Ascending aorta (tissue), 2 donors: ENCODE data around the gene CEP131. TPM values are rescaled to one million over a fixed set of nuclear protein-coding genes. Genes with fewer than 3 reads are reported as not detected.

Experiments
- DNase-seq, 2 donors: peaks; one replicate each; pipeline ENCODE4 v3.0.0-alpha.2; 2019; ENCODE audit warnings: low spot score in 2 of 2
- H3K27ac ChIP-seq, 2 donors: fragments of 200-600 bp; sonication (generic); one replicate each; pipeline ENCODE4 v1.5.1; 2016 to 2017; ENCODE audit warnings: mild to moderate bottlenecking in 1 of 2
- H3K27me3 ChIP-seq: fragments of 200-600 bp; sonication (generic); one replicate; pipeline ENCODE4 v1.5.1; 2017
- H3K36me3 ChIP-seq, 2 donors: fragments of 200-600 bp; sonication (generic); one replicate each; pipeline ENCODE4 v1.5.1; 2016
- H3K4me1 ChIP-seq, 2 donors: fragments of 200-600 bp; sonication (generic); one replicate each; pipeline ENCODE4 v1.5.1; 2016 to 2017; ENCODE audit warnings: mild to moderate bottlenecking in 1 of 2
- H3K4me3 ChIP-seq, 2 donors: fragments of 200-600 bp; sonication (generic); one replicate each; pipeline ENCODE4 v1.5.1; 2016 to 2017; ENCODE audit warnings: mild to moderate bottlenecking in 1 of 2
- H3K9me3 ChIP-seq, 2 donors: fragments of 200-600 bp; sonication (generic); one replicate each; pipeline ENCODE4 v1.5.1; 2016
- intact Hi-C: fragments of 100-400 bp; cut with DNase I; formaldehyde crosslinking; loops from one replicate; pipeline ENCODE4 v1.15.1; 2023
- total RNA-seq: library from RNA; depleted of rRNA; stranded (reverse); fragments of >200 nt; gene quantifications from one replicate; pipeline ENCODE4 v1.1.0, GENCODE V29; 2016
- TF ChIP-seq, protein P1 (sequence below), 3 experiments: fragments of 200-600 bp in 2 of 3; fragments of 450-650 bp in 1 of 3; sonication (generic) in 2 of 3; IDR thresholded peaks; one replicate each; pipeline ENCODE4 v1.5.1; 2016 to 2019; ENCODE audit warnings: antibody characterized with exemption in 3 of 3, mild to moderate bottlenecking in 1 of 3, moderate library complexity in 1 of 3

CEP131 gene
- total RNA-seq, 1 donor from 2014 or later = 6.7 TPM

DNA sequence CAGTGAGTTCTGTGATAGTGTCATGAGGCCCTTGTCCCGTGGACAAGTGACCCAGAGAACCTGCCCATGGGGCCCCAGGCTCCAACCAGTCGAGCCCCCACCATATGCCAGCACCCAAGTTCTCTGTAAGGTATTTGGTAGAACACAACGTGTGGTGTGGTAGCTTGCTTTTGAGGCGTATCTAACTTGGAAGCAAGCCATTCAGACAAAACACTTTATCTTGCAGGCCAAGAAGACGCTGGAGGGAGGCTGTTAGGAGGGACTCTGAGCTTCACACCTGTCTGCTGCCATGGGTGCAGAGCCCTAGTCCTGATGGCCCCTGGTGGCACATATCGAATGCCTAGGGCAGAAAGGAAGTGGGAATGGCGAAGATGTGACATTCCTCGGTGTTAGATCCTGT, 18.0 kb upstream of the CEP131 start:
- Histone ChIP-seq H3K9me3 (no peaks in the 10 kb centered on the region), H3K4me3 (peak overlapping the region in 1 of 2 donors; percentile 95), H3K27me3 (no peaks in the 10 kb centered on the region), H3K36me3 (peaks cover 0 to 4% of the 10 kb centered on the region in 2 donors), H3K27ac (no peak overlapping the region), H3K4me1 (peaks cover 6 to 23% of the 10 kb centered on the region in 2 donors)
- intact Hi-C loops = loop anchor here (1.0 kb wide), 1 partner anchor 98 kb away; no protein-coding TSS in a partner anchor
- no peak for DNase-seq
- TF ChIP-seq, protein P1, sequence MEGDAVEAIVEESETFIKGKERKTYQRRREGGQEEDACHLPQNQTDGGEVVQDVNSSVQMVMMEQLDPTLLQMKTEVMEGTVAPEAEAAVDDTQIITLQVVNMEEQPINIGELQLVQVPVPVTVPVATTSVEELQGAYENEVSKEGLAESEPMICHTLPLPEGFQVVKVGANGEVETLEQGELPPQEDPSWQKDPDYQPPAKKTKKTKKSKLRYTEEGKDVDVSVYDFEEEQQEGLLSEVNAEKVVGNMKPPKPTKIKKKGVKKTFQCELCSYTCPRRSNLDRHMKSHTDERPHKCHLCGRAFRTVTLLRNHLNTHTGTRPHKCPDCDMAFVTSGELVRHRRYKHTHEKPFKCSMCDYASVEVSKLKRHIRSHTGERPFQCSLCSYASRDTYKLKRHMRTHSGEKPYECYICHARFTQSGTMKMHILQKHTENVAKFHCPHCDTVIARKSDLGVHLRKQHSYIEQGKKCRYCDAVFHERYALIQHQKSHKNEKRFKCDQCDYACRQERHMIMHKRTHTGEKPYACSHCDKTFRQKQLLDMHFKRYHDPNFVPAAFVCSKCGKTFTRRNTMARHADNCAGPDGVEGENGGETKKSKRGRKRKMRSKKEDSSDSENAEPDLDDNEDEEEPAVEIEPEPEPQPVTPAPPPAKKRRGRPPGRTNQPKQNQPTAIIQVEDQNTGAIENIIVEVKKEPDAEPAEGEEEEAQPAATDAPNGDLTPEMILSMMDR (IDR thresholded peaks at IDR 0.05) = no peak

DNA sequence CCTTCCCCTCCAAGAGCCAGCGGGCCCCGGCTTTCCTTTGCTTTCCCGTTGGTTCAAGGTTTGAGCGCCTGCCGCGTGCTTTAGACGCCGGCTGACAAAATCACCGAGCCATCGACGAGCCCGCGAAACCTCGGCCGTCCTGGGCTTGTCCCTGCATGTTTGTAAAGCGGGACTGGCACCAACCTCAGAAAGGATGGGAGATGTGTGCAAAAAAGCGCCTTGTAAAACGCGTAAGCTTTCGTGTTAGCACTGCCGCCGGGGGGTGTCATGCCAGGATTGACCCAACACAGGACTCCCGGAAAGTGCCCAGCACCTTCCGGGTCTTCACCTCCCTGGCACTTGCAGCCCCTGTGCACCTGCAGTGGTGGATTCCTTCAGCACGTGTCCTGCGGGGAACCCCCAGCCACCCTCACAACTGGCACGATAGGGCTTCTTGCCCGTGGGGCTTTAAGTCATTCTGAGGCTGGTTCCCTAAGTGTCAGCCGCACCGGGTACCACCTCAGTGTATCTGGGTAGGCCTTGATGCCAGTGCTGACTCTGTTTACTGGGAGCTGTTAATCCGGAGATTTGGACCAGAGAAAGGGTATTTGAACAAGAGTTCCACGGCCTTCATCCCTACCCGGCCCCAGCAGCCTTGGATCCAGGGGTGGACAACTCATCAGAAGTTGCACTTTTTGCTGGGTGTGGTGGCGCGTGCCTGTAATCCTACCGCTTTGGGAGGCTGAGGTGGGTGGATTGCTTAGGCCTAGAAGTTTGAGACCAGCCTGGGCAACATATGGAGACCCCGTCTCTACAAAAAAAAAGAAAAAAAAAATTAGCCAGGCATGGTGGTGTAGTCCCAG, 17.2 kb upstream of the CEP131 start:
- H3K9me3 ChIP-seq = no peaks in the 10 kb centered on the region

DNA sequence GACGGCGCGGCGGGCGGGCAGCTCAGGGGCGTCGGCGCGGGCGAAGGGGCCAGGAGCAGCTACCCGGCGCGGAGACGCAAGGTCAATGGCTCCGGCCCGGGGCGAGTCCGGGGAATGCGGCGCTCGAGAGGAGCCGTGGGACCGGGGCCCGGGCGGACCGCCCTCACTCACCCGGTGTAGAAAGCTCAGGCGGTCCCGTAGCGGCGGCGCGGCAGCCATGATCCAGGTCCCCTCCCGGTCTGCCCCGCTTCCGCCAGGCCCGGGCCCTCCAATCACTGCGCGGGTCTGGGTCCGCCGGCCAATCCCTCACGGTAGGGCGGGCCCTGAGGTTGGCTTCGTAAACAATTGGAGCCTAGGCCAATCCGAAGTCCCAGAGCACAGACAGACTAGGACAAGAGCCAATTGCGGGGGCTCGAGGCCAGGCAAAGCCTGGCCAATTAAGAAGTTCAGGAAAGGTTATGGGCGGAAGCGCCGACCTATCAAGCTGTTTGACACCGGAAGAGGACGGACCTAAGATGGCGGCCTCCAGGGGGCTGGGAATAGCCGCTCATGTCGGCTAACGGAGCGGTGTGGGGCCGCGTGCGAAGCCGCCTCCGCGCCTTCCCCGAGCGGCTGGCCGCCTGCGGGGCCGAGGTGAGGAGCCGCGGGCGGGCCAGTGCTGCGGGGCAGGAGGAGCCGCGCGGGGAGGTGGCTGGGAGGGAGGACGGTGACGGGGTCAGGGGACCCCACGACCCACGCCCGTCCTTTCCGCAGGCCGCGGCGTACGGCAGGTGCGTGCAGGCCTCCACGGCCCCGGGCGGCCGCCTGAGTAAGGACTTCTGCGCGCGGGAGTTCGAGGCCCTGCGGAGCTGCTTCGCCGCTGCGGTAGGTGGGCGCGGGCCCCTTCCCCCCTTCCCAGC, 16.3 kb upstream of the CEP131 start, which contains the start of the genes NDUFAF8 and TEPSIN:
Gene NDUFAF8 (plus strand): TSS at position 504 of the 899 bp plus-strand sequence. CDS start 46 bp downstream, at position 550.
Gene TEPSIN (minus strand): TSS at position 241 of the 899 bp plus-strand sequence. CDS start 22 bp downstream, at position 219.
- Histone ChIP-seq H3K4me3 (peak within 1 kb of the TSS; percentile 88 to 95), H3K36me3 (no peaks in the 10 kb centered on the region), H3K27ac (peak within 1 kb of the TSS; percentile 66 to 84), H3K4me1 (peaks cover 6 to 23% of the 10 kb centered on the region in 2 donors), H3K9me3 (no peaks in the 10 kb centered on the region), H3K27me3 (no peaks in the 10 kb centered on the region)
- peak; percentile 94 to 99 for DNase-seq
- intact Hi-C loops = loop anchor here (1.0 kb wide), 1 partner anchor 16 kb away; no protein-coding TSS in a partner anchor
- TF ChIP-seq, protein P1 (IDR thresholded peaks at IDR 0.05) = no peak

More for the DNA sequence above, 17.2 kb upstream of the CEP131 start:
- H3K27ac ChIP-seq = peak overlapping the region; percentile 66 to 84
- H3K27me3 ChIP-seq = no peaks in the 10 kb centered on the region
- peak overlapping the region; percentile 88 to 95 for H3K4me3 ChIP-seq
- intact Hi-C loops = loop anchor here (1.0 kb wide), 1 partner anchor 17 kb away; no protein-coding TSS in a partner anchor
- H3K4me1 ChIP-seq = peaks cover 6 to 23% of the 10 kb centered on the region in 2 donors
- DNase-seq = no peak
- TF ChIP-seq, protein P1 (IDR thresholded peaks at IDR 0.05) = no peak
- H3K36me3 ChIP-seq = peaks cover 0 to under 1% of the 10 kb centered on the region in 2 donors

DNA sequence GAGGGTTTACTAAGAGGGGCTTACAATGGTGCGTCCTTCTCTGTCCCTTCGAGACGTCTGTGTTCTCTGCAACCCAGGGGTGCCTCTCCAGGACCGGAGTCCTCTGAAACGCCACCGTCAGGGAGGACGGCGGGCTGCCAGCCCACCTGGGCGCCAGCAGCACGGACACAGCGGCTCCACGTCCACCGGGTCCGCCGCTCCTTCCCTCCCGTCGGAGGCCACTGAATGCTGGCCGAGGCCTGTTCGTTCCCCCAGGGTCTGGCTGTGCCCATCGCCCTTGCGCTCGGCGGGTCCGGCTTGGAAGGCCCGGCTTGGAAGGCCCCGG, 15.7 kb upstream of the CEP131 start:
- TF ChIP-seq, protein P1 (IDR thresholded peaks at IDR 0.05) = no peak
- no peaks in the 10 kb centered on the region for H3K9me3 ChIP-seq
- intact Hi-C loops = no loop called here
- DNase-seq = no peak
- H3K27me3 ChIP-seq = no peaks in the 10 kb centered on the region
- H3K4me1 ChIP-seq = peaks cover 6 to 23% of the 10 kb centered on the region in 2 donors
- H3K4me3 ChIP-seq = peak overlapping the region; percentile 88 to 95
- H3K36me3 ChIP-seq = peaks cover 0 to 2% of the 10 kb centered on the region in 2 donors
- peak overlapping the region in 1 of 2 donors; percentile 63 for H3K27ac ChIP-seq
